ENCODE results near the gene FXR1. TPM values are rescaled to one million over a fixed set of nuclear protein-coding genes. Genes with fewer than 3 reads are reported as not detected.
A peak's percentile ranks its signal among the peaks of the same experiment; 100 is the strongest.

FXR1 gene
- total and polyA plus RNA-seq, 2 of the 13 experiments (the other 11 are each of a cell fraction or from before 2014, with no cell fraction given): 104 to 132 TPM

DNA sequence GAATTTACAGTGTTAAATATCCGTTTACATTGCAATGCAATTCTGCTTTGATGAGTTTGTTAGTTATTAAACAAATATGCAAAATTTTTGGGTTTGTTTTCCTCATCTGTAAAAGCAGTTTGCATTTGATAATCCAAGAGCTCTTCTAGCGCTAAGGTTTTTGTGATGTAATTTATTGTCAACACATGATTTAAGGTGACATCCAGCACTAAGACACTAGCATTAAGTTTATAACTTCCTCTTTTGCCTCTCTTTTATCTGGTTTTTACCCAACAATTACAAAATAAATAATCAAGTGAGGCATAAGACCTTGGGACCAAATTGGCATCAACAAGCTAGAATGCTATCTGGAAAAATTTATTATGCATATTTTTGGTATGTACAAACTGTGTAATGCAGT lies 78.0 kb downstream of the FXR1 start:
- peak overlapping the region; percentile 81 for H3K4me2 ChIP-seq (ENCODE audit: low read depth, low read length)
- peak overlapping the region; percentile 91 for H2AFZ ChIP-seq (ENCODE audit: low read length)
- DNase-seq (ENCODE audit: low spot score) (no peak), FAIRE-seq (no peak), ATAC-seq (no peak)
- H3K79me2 ChIP-seq (ENCODE audit: insufficient read depth, low read length): peaks cover 10% of the 10 kb centered on the region
- ChIA-PET CTCF (ENCODE audit: low intra/inter-chr PET ratio, low total read pairs) (no interaction called here), POLR2A (interaction anchor here (0.9 to 1.5 kb wide), 2 partner anchors 64 to 78 kb away, joined by 3 read pairs; partner anchors contain the start of gene FXR1)
- peak overlapping the region in 2 of 3 experiments; percentile 92 to 97; a peak in 4 of 6 replicates for H3K4me3 ChIP-seq (replicated peaks in 1 of 3; ENCODE audit: insufficient read depth in 1 of 3, low read depth in 2 of 3, low read length in 3 of 3)
- intact Hi-C loops (cut with micrococcal nuclease; ENCODE audit: unreplicated experiment): no loop called here
- H3K27me3 ChIP-seq (ENCODE audit: control insufficient read depth in 1 of 2, insufficient read depth in 2 of 2, low read length in 2 of 2): peaks cover 0 to 2% of the 10 kb centered on the region in 2 experiments; a peak in 1 of 5 replicates
- no peak for TF ChIP-seq ZNF18 (CRISPR knock-in tag; IDR thresholded peaks at IDR 0.05; ENCODE audit: insufficient replicate concordance)
- no peak for TF ChIP-seq CBX5 (CRISPR knock-in tag; IDR thresholded peaks at IDR 0.05; ENCODE audit: borderline replicate concordance)
- TF ChIP-seq MAF1 (CRISPR knock-in tag; IDR thresholded peaks at IDR 0.05; ENCODE audit: borderline replicate concordance): no peak
- TF ChIP-seq PATZ1 (CRISPR knock-in tag; IDR thresholded peaks at IDR 0.05): no peak
- no peak for TF ChIP-seq ZNF343 (CRISPR knock-in tag; IDR thresholded peaks at IDR 0.05)
- no peak for TF ChIP-seq NFRKB (IDR thresholded peaks at IDR 0.05)
- TF ChIP-seq, protein P1, sequence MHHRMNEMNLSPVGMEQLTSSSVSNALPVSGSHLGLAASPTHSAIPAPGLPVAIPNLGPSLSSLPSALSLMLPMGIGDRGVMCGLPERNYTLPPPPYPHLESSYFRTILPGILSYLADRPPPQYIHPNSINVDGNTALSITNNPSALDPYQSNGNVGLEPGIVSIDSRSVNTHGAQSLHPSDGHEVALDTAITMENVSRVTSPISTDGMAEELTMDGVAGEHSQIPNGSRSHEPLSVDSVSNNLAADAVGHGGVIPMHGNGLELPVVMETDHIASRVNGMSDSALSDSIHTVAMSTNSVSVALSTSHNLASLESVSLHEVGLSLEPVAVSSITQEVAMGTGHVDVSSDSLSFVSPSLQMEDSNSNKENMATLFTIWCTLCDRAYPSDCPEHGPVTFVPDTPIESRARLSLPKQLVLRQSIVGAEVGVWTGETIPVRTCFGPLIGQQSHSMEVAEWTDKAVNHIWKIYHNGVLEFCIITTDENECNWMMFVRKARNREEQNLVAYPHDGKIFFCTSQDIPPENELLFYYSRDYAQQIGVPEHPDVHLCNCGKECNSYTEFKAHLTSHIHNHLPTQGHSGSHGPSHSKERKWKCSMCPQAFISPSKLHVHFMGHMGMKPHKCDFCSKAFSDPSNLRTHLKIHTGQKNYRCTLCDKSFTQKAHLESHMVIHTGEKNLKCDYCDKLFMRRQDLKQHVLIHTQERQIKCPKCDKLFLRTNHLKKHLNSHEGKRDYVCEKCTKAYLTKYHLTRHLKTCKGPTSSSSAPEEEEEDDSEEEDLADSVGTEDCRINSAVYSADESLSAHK (CRISPR knock-in tag; IDR thresholded peaks at IDR 0.05; ENCODE audit: borderline replicate concordance): no peak
- no peak for TF ChIP-seq HOXA9 (CRISPR knock-in tag; IDR thresholded peaks at IDR 0.05; ENCODE audit: borderline replicate concordance)
- no peak for TF ChIP-seq PHF5A (CRISPR knock-in tag; IDR thresholded peaks at IDR 0.05; ENCODE audit: low read depth, unreplicated experiment)
- no peak for TF ChIP-seq XBP1 (CRISPR knock-in tag; IDR thresholded peaks at IDR 0.05)
- TF ChIP-seq, protein P2, sequence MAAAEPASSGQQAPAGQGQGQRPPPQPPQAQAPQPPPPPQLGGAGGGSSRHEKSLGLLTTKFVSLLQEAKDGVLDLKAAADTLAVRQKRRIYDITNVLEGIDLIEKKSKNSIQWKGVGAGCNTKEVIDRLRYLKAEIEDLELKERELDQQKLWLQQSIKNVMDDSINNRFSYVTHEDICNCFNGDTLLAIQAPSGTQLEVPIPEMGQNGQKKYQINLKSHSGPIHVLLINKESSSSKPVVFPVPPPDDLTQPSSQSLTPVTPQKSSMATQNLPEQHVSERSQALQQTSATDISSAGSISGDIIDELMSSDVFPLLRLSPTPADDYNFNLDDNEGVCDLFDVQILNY (CRISPR knock-in tag; conservative IDR thresholded peaks at IDR 0.05): no peak
- TF ChIP-seq SNAI1 (CRISPR knock-in tag; IDR thresholded peaks at IDR 0.05; ENCODE audit: borderline replicate concordance): no peak
- no peak for TF ChIP-seq KLF16 (CRISPR knock-in tag; IDR thresholded peaks at IDR 0.05)
- TF ChIP-seq, protein P3, sequence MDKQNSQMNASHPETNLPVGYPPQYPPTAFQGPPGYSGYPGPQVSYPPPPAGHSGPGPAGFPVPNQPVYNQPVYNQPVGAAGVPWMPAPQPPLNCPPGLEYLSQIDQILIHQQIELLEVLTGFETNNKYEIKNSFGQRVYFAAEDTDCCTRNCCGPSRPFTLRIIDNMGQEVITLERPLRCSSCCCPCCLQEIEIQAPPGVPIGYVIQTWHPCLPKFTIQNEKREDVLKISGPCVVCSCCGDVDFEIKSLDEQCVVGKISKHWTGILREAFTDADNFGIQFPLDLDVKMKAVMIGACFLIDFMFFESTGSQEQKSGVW (CRISPR knock-in tag; IDR thresholded peaks at IDR 0.05; ENCODE audit: borderline replicate concordance): no peak
- no peak for TF ChIP-seq ZNF550 (CRISPR knock-in tag; IDR thresholded peaks at IDR 0.05; ENCODE audit: borderline replicate concordance)
- 19% methylated on average over 2 of the region's 2 CpGs for WGBS (ENCODE audit: low lambda C conversion rate)
- H3K4me1 ChIP-seq (ENCODE audit: insufficient read depth, low read length): peaks cover 27% of the 10 kb centered on the region
- H3K9ac ChIP-seq (ENCODE audit: insufficient read depth, low read depth, low read length): no peak overlapping the region
- no peaks in the 10 kb centered on the region for H4K20me1 ChIP-seq (ENCODE audit: insufficient read depth, low read length)
- BruUV-seq (replicated peaks): no TSS peak
- no peaks in the 10 kb centered on the region for H3K9me3 ChIP-seq (ENCODE audit: low read length)
- in situ Hi-C loops (cut with HindIII; ENCODE audit: extremely low pct_ligation_motif_present, low pct_unique_long_range_greater_than_20kb): loop anchor here (25.0 kb wide), 1 partner anchor 378 kb away; the partner anchor contains the start of gene TTC14
- H3K36me3 ChIP-seq (replicated peaks in 1 of 2; ENCODE audit: control insufficient read depth in 1 of 2, insufficient read depth in 2 of 2, low read length in 2 of 2): peaks cover 0 to 6% of the 10 kb centered on the region in 2 experiments; a peak in 2 of 5 replicates
- H3K27ac ChIP-seq (ENCODE audit: extremely low read length, insufficient read depth, low read length): no peak overlapping the region
